IPS-NIHi7 (cell line): ENCODE data around the gene SEBOX.
A peak's percentile ranks its signal among the peaks of the same experiment; 100 is the strongest.

ENCODE experiments used
- DNase-seq: peaks from one replicate; pipeline ENCODE4 v3.0.0; 2012; ENCODE audit warnings: mixed read lengths; ENCODE audit errors: extremely low spot score

Gene SEBOX, protein sequence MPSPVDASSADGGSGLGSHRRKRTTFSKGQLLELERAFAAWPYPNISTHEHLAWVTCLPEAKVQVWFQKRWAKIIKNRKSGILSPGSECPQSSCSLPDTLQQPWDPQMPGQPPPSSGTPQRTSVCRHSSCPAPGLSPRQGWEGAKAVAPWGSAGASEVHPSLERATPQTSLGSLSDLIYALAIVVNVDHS

DNA sequence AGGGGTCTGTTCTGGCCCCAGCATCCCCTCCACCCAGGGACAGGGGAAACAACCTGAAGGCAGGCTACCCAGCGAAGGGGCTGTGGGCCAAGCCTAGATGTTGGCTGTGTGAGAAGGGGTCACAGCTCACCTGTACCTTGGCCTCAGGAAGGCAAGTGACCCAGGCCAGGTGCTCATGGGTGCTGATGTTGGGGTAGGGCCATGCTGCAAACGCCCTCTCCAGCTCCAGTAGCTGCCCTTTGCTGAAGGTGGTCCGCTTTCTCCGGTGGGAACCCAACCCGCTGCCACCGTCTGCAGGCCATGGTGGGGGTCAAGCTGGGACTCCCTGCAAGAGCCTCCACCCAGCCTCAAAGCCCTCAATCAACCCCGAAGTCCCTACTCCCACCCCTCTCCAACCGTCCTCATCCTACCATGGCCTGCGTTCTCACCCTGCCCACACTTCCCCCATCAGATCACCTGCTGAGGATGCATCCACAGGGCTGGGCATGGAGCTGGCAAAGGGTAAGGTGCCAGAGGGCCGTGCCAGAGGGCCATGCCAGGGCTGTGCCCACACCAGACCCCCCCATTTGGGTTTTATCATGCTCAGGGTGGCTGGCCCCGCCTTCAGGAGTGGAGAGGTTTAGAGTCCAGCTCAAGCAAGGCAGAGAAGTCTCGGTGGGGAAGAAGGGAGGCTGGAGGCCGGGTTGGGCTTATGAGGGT is at the start of gene SEBOX:
Gene SEBOX, minus strand, starts transcription at position 535 of the 699 bp plus-strand sequence. Its CDS starts 48 bp downstream, at position 487.
- no peak for DNase-seq

DNA sequence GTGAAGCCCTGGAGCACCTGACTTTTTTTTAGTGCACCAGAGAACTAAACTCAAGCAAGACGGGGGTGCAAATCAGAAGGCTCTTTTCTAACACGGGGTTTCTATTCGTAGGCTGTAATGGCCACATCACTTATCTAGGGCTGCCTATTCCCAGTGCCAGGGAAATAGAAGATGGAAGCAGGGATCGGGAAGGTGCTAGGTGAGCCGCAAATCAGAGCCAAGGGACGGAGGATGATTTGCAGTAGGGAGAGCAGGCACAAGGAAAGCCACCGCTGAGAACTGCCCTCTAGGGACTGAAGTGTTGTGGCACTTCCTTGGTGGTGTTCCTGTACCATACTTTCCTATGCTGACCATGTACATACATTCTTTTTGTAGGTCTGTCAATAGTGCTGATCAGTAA is 48.8 kb upstream of the SEBOX start:
- peak; percentile 31 for DNase-seq

DNA sequence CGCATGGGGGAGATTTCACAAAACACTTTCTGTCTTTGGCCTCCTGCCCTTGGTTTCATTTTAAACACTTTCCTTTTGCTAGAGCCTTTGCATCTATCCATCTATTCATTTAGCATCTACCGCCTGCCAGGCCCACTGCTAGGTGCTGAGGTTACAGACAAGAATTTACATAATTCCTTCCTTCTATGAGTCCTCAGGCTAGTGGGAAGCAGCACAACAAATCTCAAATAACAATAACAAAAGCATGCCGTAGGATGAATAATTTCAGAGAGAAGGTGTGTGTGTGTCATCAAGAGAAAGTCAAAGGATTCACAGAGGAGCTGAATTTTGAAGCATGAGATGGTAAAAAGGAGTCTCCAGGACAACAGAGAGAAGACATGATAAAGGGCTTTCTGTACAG is 47.1 kb upstream of the SEBOX start:
- DNase-seq = no peak

DNA sequence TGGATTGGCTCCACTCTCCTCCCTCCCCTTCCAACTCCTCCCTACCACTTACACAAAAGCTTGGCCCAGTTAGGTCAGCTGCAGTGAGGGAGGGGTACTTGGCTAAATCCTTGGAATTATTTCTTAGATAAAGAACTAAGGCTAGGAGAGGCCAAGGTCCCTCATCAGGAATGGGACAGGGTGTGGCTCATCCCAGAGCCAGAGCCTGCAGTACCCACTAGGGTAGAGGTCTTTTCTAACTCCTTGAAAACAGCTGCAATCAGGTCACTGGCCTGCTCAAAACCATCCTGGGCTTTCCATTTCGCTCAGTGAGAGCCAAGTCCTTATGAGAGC is 42.9 kb upstream of the SEBOX start:
- peak; percentile 77 for DNase-seq

DNA sequence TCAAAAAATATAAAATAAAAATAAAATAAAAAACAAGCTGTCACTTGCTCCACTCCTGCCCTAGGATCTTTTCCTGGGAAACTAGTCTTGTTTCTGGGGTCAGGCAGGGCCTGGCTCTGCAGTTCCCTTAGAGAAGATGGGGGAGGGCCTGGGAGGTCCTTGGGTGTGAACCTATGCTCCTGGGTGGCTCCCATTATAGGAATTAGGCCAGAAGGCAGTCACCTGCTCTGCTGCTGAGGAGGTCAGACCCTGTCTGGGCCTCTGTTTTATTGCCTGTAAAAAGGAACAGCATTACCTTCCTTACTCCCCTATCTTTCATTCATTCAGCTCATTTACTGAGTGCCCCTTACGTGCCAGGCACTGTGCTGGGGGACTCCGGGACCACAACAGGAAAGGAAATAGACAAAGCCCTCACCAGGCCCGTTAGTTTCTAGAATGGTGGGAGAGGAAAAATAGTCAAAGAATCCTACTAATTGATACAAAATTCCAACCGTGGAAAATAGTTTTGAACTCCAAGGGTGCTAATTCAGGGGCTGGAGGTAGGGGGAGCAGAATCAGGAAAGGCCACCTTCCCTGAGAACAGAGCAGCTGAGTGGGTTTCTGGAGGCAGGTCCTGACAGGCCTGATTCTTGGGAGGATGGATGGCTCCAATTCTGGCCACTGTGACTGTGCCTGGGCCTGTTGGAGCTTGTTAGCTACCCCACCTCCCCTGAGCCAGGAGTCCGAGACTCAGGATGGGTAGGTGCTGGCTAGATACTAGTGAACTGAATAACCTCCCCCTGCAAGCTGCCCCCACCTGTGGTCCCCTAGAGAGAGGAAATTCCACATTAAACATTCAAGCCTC is 42.4 kb upstream of the SEBOX start:
- no peak for DNase-seq

DNA sequence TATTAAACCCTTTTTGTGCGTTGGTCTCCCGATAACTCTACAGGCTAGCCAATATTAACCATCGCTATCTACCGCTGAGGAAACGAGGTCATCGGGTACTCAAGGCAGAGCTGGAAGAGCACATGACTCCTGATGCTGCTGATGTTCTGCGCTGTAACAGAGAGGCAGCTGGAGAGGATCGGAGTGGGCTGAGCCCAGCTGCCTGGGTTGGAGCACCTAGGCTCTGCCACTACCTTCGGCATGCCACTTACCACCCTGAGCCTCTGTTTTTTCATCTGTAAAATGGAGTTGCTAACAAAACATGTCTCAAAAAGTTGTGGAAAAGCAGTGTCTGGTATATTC is 41.4 kb upstream of the SEBOX start:
- DNase-seq = no peak

DNA sequence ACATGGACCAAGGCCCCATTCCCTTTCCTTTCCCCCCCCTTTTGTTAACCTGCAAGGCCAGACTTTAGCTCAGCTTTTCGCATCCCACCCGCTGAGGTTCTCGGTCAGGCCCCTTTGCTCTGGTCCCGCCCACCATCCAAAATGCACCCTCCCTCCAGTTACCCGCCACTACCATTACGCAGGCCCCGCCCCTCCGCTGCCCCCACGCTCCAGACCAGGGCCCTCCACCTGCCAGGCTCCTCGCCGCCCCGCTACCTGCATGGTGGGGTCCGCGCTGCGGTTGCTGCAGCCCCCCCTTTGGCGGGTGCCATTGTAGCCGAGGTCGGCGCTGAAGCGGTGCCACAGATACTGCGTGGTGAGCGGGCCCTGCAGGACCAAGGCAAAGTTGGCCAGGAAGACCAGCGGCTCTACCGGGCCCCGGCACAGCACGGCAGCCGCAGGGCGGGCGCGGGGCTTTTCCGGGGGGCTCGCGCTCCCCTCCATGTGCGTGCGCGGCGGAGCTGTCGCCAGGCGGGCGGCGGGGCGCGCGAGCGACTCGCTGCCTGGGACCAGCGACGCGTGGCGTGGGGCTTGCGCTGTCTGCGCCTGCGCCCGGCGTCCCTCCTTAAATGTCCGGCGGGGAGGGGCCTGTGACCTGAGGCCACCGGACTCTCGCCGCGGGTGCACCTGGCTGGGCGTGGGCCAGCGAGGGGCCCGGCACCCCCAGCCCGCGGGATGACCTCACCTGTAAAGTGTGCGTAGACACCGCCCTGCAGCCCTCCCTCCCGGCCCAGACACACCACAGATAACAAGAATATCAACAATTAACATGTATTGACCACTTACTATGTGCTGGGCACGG is 40.9 kb upstream of the SEBOX start, which contains the start of gene SLC46A1:
Gene SLC46A1, minus strand, starts transcription at position 581 of the 841 bp plus-strand sequence. Its CDS starts 98 bp downstream, at position 483.
- DNase-seq = peak; percentile 79

DNA sequence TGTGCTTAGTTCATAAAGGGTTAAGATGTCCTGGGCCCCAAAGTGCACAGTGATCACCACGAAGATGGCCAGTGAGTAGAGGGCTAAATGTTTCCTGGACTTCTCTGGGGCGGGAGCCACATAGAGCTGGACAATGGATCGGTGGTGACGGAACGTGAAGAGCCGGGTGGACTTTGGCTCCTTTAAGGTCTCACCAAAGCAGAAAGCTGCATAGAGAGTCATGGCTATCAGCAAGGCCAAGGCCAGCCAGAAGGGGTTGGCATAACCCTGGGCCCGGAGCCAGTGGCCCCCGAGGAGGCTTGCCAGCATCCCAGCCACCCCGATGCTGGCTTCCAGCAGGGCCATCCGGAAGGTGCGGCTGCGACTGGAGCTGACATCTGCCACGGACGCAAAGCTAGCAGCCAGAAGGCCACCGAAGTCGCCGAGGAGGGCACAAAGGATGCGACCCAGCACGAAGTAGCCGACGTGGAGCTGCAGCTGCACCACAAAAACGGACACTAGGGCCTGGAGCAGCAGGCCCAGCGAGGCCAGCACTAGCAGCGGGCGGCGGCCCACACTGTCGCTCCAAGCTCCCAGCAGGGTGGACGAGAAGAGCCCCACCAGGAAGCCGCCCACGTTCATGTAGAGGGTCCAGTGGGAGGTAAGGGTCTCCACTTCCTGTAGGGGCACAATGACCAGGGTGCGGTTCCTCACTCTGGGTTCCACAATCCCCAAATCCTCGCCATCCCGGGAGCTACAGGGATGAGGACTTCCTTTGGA is 40.0 kb upstream of the SEBOX start:
- no peak for DNase-seq

DNA sequence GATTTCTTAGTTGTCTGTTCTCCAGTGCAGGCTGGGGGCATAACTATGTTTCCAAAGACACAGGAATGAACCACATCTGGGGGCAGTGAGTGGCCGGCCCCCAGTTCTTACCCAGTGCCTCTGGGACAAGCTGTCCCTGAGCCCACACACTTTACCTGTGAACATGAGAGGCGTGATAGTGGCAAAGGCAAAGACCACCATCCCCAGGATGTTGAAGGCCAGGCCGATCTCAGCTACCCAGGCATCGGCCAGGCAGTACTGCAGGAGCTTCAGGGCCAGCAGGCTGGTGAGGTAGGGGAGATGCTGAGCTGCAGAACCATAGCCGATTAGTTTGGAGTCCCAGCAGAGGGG is 39.4 kb upstream of the SEBOX start:
- no peak for DNase-seq

DNA sequence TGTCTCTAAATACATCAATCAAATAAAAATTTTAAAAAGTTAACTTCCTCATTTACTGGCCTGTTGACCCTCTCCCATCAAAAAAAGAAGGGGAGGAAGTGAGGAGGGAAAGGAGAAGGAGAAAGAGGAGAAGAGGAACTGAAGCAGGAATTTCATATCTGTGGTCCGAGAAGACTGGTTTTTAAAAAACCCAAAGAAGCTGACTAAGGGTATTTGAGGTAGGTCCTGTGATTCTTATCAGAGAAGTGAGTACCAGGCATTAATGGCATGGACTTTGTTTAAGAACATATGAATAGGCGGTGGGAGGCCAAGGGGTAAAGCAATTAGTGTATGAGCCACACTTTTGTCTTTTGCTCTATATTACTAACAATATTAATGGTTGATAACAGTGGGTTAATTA is 39.0 kb upstream of the SEBOX start:
- no peak for DNase-seq

DNA sequence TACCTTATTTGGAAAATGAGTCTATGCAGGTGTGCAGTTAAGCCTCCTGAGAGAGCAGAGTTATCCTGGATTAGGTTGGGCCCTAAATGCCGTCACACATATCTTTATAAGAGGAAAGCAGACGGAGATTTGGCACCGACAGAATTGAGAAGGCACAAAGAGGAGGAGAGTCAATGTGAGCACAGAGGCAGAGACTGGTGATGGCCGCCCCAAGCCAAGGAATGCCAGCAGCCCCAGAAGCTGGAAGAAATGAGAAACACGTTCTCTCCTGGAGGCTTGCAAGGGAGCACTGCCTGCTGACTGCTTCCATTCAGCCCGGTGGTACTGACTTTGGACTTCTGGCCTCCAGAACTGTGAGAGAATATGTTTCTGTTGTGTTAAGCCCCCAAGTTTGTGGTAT is 37.8 kb upstream of the SEBOX start:
- no peak for DNase-seq

DNA sequence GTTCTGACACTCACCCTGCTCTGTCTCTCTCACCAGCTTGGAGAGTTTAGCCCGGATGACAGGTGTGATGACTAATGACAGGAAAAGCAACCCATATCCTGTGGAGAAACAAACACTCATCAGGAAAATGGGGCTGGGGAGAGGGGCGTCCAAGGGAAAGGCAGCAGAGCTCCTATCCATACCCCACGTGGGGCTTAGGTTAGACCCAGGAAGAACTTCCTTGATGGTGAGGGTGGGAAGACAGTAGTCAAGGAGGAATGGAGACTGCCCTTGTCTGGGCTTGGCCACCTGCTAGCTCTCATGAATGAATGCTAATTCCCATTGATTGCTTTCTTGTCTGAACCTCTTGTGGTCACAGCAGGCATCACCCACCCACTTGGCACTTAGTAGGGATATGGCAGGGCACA is 37.2 kb upstream of the SEBOX start:
- peak; percentile 47 for DNase-seq

DNA sequence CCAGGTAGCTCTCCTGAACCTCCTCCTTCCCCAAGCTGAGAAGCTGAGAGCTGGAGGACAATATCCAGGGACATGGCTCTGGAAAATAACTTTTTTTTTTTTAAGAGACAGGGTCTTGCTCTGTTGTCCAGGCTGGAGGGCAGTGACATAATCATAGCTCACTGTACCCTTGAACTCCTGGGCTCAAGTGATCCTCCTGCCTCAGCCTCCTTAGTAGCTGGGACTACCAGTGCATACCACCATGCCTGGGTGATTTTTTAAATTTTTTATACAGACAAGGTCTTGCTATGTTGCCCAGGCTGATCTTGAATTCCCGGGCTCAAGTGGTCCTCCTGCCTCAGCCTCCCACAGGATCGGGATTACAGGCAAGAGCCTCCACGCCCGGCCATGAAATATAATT is 34.8 kb upstream of the SEBOX start:
- DNase-seq = no peak

DNA sequence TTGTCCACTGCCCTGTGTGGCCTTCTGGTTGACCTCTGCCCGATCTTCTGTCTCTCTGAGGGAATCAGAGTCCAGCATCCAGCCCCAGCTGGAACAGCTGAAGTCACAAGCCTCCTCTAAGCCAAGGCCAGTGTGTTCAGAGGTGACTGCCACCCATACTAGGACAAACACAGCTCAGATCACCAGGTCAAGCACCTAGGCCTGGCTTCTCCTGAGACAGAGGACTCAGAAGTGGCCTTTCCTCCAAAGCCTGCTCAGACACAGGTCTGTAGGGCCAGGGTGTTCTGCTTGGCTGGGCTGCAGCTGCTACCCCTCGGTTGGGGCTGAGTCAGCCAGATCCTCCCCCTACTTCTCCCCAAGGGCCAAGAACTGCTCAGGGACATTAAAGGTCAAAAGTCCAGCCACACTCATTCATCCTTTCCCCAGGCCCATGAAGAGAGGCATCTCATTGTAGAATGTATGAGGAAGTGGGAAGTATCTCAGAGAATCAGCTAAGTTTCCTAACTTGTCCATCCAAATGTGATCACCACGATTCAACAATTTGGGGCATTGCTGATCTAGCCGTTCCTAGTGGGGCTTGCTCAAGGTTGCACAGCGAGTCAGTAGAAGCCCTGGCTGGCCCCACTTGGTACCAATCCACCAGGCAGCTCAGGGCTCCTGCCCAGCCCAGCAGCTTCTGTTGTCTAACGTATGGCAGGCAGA is 33.4 kb upstream of the SEBOX start:
- DNase-seq = no peak

DNA sequence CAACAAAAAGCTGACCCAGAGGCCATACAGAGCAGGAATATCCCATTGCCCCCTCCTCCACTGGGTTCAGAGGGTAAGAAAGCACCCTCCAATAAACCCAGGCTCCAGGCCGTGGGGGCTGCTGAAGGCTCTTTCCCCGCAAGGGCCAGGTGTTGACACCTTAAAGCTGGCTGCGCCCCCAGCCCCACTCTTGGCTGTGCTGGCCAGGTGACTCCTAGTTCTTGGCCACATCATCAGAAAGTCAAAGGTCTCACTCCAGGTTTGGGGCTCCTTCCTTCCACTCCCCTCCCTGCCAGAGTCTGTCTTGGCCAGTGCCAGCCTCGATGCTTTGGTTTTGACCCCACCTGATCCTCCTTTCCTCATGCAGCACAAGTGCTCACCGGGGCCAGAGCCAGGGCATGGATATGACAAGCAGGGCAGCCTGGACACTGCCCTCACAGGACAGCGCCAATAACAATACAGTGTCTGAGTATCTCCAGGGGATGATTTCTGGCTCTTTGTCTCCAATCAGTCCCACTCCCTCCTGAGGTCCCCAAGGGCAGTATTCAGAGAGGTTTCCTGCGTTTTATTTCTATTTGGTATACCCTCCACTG is 32.8 kb upstream of the SEBOX start:
- DNase-seq = no peak

DNA sequence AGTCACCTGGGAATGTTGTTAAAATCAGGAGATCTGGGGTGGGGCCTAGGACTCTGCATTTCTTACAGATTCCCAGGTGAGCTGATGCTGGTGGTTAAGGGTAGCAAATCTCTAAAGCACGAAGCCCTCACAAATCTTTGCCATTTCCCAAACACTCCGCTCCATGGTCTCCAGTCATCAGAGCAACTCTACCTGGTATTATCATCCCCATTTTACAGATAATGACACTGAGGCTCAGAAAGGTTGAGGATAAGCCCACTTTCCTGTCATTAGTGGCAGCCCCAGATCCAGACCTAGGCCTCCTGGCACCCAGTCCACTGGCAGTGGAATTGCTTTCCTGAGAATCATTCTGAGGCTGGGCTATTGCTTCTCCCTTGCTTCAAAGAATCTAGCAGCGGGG is 32.3 kb upstream of the SEBOX start:
- DNase-seq = no peak

DNA sequence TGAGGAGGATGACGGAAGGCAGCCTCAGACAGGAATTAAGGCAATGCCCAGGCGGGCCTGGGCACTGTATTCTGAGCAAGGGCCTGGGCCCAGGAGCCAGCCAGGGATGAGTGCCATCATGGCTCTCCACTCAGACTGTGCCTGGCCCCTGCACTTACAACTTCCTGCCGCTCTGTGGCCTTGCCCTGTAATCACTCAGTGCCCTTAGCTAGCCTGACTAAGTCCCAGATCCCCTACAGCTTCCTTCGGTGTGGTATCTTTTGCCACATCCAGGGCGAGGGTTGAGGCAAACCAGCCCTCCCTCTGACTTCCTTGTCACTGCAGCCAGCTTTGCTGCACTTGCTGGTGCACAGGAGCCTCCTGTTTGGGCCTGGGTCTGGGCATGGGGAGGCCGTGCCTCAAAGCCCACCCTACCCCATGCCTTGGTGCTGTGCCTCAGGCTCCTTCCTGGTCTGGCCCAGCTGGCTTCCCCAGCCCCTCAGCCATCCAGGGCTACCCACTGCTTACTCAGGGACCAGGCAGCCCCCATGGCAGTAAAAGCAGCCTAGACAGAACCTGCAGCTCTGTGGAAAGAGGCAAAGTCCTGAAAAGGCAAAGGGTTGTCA is 31.7 kb upstream of the SEBOX start:
- DNase-seq = no peak

DNA sequence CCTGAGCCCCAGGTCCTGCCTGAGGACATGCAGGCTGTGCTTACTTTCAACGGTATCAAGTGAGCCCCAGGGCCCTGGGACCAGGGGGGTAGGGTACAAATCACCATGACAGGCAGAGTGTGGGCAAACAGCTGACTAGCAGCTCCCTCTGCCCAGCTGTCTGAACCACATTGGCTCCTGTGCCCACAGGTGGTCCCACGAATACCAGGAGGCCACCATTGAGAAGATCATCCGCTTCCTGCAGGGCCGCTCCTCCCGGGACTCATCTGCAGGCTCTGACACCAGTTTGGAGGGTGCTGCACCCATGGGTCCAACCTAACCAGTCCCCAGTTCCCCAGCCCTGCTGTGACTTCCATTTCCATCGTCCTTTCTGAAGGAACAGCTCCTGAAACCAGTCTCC is 31.0 kb upstream of the SEBOX start:
- DNase-seq = no peak

DNA sequence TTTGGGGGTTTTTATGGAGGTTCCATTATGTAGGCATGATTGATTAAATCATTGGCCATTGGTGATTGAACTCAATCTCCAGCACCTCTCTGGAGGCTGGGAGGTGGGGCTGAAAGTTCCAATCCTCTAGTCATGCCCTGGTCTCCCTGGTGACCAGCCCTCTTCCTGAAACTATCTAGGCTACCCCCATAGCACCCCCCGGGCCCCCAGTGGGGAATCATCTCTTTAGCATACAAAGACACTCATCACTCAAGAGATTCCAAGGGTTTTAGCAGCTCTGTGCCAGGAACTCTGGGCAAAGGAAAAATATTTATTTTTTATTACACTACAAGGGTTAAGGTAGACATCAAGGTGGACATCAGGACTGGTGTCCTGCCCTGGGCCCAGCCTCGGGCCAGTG is 30.4 kb upstream of the SEBOX start:
- no peak for DNase-seq
